Endothelial cell of umbilical vein (primary cell): ENCODE results near the gene DACT3. TPM values are rescaled to one million over a fixed set of nuclear protein-coding genes. Genes with fewer than 3 reads are reported as not detected.

ENCODE experiments used
- BruUV-seq: library from RNA; stranded (reverse); fragments of 400-500 nt; replicated peaks from 2 replicates; lab custom pipeline; 2021; lab: Mats Ljungman, UMichigan
- CTCF ChIA-PET: fragments of 300-600, 350-600 bp; sonication (Branson Sonifier 250); formaldehyde crosslinking; loops from one replicate; lab custom pipeline; 2021; ENCODE audit warnings: antibody characterized with exemption, inconsistent platforms; lab: Charles Lee
- POLR2A ChIA-PET: fragments of 300-600, 350-600 bp; sonication (Branson Sonifier 250); formaldehyde crosslinking; loops from one replicate; lab custom pipeline; 2021; ENCODE audit warnings: antibody characterized with exemption, inconsistent platforms; lab: Charles Lee
- DNase-seq: peaks from one replicate; pipeline ENCODE4 v3.0.0-alpha.2; 2011; ENCODE audit warnings: low read depth, low spot score
- FAIRE-seq: peaks from 2 replicates; lab custom pipeline; 2011; peaks lifted over from hg19 to GRCh38; lab: Jason Lieb, UNC
- H2AFZ ChIP-seq: 2 replicates; pipeline ENCODE4 v1.6.0; 2012; ENCODE audit warnings: low read depth, low read length, control low read depth, inconsistent platforms
- H3K27ac ChIP-seq: 2 replicates; pipeline ENCODE4 v1.5.1; 2011; ENCODE audit warnings: low read depth, mild to moderate bottlenecking, control low read depth, low read length, moderate library complexity; ENCODE audit not compliant: insufficient read depth
- H3K27me3 ChIP-seq, 2 experiments: 2 replicates each; pipeline versions ENCODE4 v1.6.0 to v1.6.1; 2011; ENCODE audit warnings: low read length in 2 of 2, mixed read lengths in 1 of 2; ENCODE audit not compliant: control insufficient read depth in 2 of 2, insufficient read depth in 2 of 2
- H3K36me3 ChIP-seq, 2 experiments: 2 replicates in 1 of 2; 3 replicates in 1 of 2; pipeline ENCODE4 v1.5.1; 2011; ENCODE audit warnings: low read length in 2 of 2, mild to moderate bottlenecking in 1 of 2, moderate library complexity in 1 of 2; ENCODE audit not compliant: control insufficient read depth in 2 of 2, insufficient read depth in 2 of 2; ENCODE audit errors: extremely low read depth in 1 of 2
- H3K4me1 ChIP-seq: 3 replicates; pipeline ENCODE4 v1.5.1; 2011; ENCODE audit warnings: mild to moderate bottlenecking, low read length; ENCODE audit not compliant: control insufficient read depth, insufficient read depth; ENCODE audit errors: extremely low read depth
- H3K4me2 ChIP-seq: 2 replicates; pipeline ENCODE4 v1.6.1; 2011; ENCODE audit warnings: low read length, control low read depth, mixed read lengths; ENCODE audit not compliant: insufficient read depth
- H3K4me3 ChIP-seq, 3 experiments: fragments of 200-600 bp in 1 of 3; sonication (generic), shearing (Covaris generic) in 1 of 3; replicated peaks in 1 of 3; 2 replicates each; pipeline ENCODE4 v1.5.1; 2011 to 2016; ENCODE audit warnings: control low read depth in 3 of 3, low read length in 3 of 3, mild to moderate bottlenecking in 2 of 3, inconsistent platforms in 1 of 3, low read depth in 1 of 3, moderate library complexity in 1 of 3; ENCODE audit not compliant: insufficient read depth in 1 of 3
- H3K79me2 ChIP-seq: 2 replicates; pipeline ENCODE4 v1.6.0; 2012; ENCODE audit warnings: low read length, inconsistent platforms; ENCODE audit not compliant: control insufficient read depth, insufficient read depth
- H3K9ac ChIP-seq: replicated peaks from 2 replicates; pipeline ENCODE3; 2011; ENCODE audit warnings: low read length, control low read depth; ENCODE audit not compliant: insufficient read depth; ENCODE audit errors: extremely low read depth
- H3K9me1 ChIP-seq: replicated peaks from 3 replicates; pipeline ENCODE4 v1.6.0; 2011; ENCODE audit warnings: mild to moderate bottlenecking, low read length; ENCODE audit not compliant: control insufficient read depth, insufficient read depth; ENCODE audit errors: extremely low read depth
- H3K9me3 ChIP-seq: replicated peaks from 2 replicates; pipeline ENCODE4 v1.5.1; 2012; ENCODE audit warnings: low read length, inconsistent platforms; ENCODE audit not compliant: control insufficient read depth, insufficient read depth
- H4K20me1 ChIP-seq: replicated peaks from 2 replicates; pipeline ENCODE3; 2011; ENCODE audit warnings: mild to moderate bottlenecking, low read length; ENCODE audit not compliant: control insufficient read depth, insufficient read depth; ENCODE audit errors: extremely low read depth
- CTCF ChIP-seq, 2 donors: IDR thresholded peaks; 1 replicate in 1 of 2; 2 replicates in 1 of 2; pipeline ENCODE4 v1.5.1; 2011; ENCODE audit warnings: low read length in 2 of 2, mild to moderate bottlenecking in 2 of 2, moderate library complexity in 2 of 2, control low read depth in 1 of 2, inconsistent platforms in 1 of 2, low read depth in 1 of 2; ENCODE audit not compliant: insufficient read depth in 1 of 2; ENCODE audit errors: extremely low read depth in 1 of 2
- FOS ChIP-seq: IDR thresholded peaks from 2 replicates; pipeline ENCODE4 v1.6.1; 2011; ENCODE audit warnings: mild to moderate bottlenecking, low read length, moderate library complexity, borderline replicate concordance; ENCODE audit not compliant: insufficient read depth
- GATA2 ChIP-seq: IDR thresholded peaks from 2 replicates; pipeline ENCODE4 v1.7.0; 2011; ENCODE audit warnings: low read depth, mild to moderate bottlenecking, moderate library complexity, mixed read lengths, low read length; ENCODE audit not compliant: insufficient read length, insufficient read depth
- MYC ChIP-seq: IDR thresholded peaks from one replicate; pipeline ENCODE4 v1.6.1; 2011; ENCODE audit warnings: mild to moderate bottlenecking, low read depth, low read length
- dilution Hi-C: fragments of 300-500 bp; cut with MboI; formaldehyde crosslinking; loops from one replicate; pipeline ENCODE4 v1.15.0; 2019; ENCODE audit warnings: low sequenced_read_pairs; ENCODE audit not compliant: extremely low pct_ligation_motif_present
- intact Hi-C: fragments of 100-400 bp; cut with micrococcal nuclease; formaldehyde crosslinking; loops from one replicate; pipeline ENCODE4 v1.10.0; 2022
- polyA plus RNA-seq, 4 experiments: library from polyadenylated mRNA; depleted of rRNA in 3 of 4; stranded (reverse) in 3 of 4; unstranded in 1 of 4; fragments of >200 nt; gene quantifications; 2 replicates each; pipeline versions ENCODE4 v1.2.1 to v1.2.3, GENCODE V29; 2011 to 2012; ENCODE audit warnings: missing spikeins in 1 of 4
- total RNA-seq: library from RNA; stranded (reverse); gene quantifications from 2 replicates; pipeline ENCODE4 v1.2.3, GENCODE V29; 2021

DACT3 gene
- total and polyA plus RNA-seq, 2 donors (not counting 3 experiments of a cell fraction or from before 2014, with no cell fraction given), result 0.22 to 0.76 TPM

GRCh38 chr19:46648060-46648960, 12.7 kb downstream of the DACT3 start:
- FAIRE-seq, result no peak
- no peak overlapping the region for H2AFZ ChIP-seq
- H3K9me3 ChIP-seq, result no peaks in the 10 kb centered on the region
- POLR2A ChIA-PET, result no interaction called here
- CTCF ChIA-PET, result interaction anchor here (0.8 kb wide), 1 partner anchor 13 kb away, joined by 4 read pairs; the partner anchor contains the start of gene DACT3
- dilution Hi-C loops (no loop called here), intact Hi-C loops (no loop called here)
- H3K79me2 ChIP-seq, result no peaks in the 10 kb centered on the region
- no peaks in the 10 kb centered on the region for H3K36me3 ChIP-seq
- H3K9me1 ChIP-seq, result no peaks in the 10 kb centered on the region
- no peak overlapping the region for H3K4me2 ChIP-seq
- H3K4me3 ChIP-seq, result no peak overlapping the region
- no TSS peak for BruUV-seq
- H4K20me1 ChIP-seq, result no peaks in the 10 kb centered on the region
- no peak for DNase-seq
- H3K9ac ChIP-seq, result no peak overlapping the region
- no peak for TF ChIP-seq CTCF (IDR thresholded peaks at IDR 0.05; ENCODE audit: extremely low read depth in 1 of 2, insufficient read depth in 1 of 2, low read depth in 1 of 2, low read length in 2 of 2)
- TF ChIP-seq GATA2, result no peak
- TF ChIP-seq FOS, result no peak
- no peak for TF ChIP-seq MYC
- peaks cover 26 to 40% of the 10 kb centered on the region in 2 experiments for H3K27me3 ChIP-seq
- H3K27ac ChIP-seq, result no peak overlapping the region
- H3K4me1 ChIP-seq, result no peaks in the 10 kb centered on the region
